Measurements from ENCODE around the gene PDZD4. TPM values are rescaled to one million over a fixed set of nuclear protein-coding genes. Genes with fewer than 3 reads are reported as not detected.

PDZD4 gene
- total and polyA plus RNA-seq, 2 experiments from 2014 or later, result 30.5 to 230 TPM

DNA sequence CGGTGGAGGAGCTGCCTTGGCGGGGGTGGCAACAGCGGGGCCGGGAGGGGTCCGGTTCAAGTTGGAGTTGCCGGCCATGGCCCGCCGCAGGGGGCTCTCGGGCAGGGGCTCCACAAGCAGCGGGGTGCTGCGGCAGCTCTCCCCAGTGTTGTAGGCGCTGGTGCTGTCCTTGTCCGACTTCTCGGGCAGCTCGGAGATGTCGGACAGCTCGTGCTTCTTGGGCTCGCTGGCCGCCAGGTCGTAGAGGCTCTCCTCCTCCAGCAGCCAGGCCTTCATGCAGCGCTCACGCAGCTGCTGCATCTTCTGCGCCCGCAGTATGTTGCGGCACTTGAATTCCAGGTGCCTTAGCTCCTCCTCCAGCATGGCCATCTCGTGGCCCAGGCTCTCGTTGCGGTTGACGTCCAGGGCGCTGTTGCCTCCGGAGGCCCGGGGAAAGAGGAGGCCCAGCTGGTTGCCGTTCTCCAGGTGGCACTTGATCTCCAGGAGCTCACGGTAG is 26.2 kb downstream of the PDZD4 start:
- H3K4me1 Mint-ChIP-seq, result peaks cover 12% of the 10 kb centered on the region; the same call in 2 of the 3 replicates
- Histone ChIP-seq H3K9me2 (ENCODE audit: insufficient read depth) (no peaks in the 10 kb centered on the region), H3K36me3 (ENCODE audit: insufficient read depth) (no peaks in the 10 kb centered on the region), H3K79me2 (replicated peaks; ENCODE audit: insufficient read depth) (peaks cover 11% of the 10 kb centered on the region), H4K20me1 (replicated peaks; ENCODE audit: insufficient read depth) (no peaks in the 10 kb centered on the region; the same call in 1 of the 2 replicates), H3K4me2 (no peak overlapping the region), H2AFZ (no peak overlapping the region), H3K27ac (ENCODE audit: low read depth) (no peak overlapping the region), H3K4me3 (no peak overlapping the region), H3K4me1 (ENCODE audit: insufficient read depth) (no peaks in the 10 kb centered on the region), H3K27me3 (ENCODE audit: insufficient read depth) (no peaks in the 10 kb centered on the region), H3F3A (replicated peaks; ENCODE audit: low read depth) (0 out of 2 replicates have a peak, but pooled peaks cover 2% of the 10 kb centered on the region)
- ATAC-seq (no peak), DNase-seq (ENCODE audit: low spot score) (no peak)
- no peaks in the 10 kb centered on the region for H3K9me3 Mint-ChIP-seq
- no peak overlapping the region for H3K4me3 Mint-ChIP-seq
- TF ChIP-seq EZH2 (IDR thresholded peaks at IDR 0.05; ENCODE audit: low read depth, unreplicated experiment) (no peak), REST (IDR thresholded peaks at IDR 0.05; ENCODE audit: unreplicated experiment) (no peak), STAT1 (IDR thresholded peaks at IDR 0.05; ENCODE audit: unreplicated experiment) (no peak), CREB1 (CRISPR knock-in tag; IDR thresholded peaks at IDR 0.05; ENCODE audit: low read depth) (no peak), ETS1 (IDR thresholded peaks at IDR 0.05) (no peak), ZNF114 (CRISPR knock-in tag; IDR thresholded peaks at IDR 0.05) (no peak), EZH2phosphoT487 (IDR thresholded peaks at IDR 0.05; ENCODE audit: unreplicated experiment) (no peak), NANOG (IDR thresholded peaks at IDR 0.05; ENCODE audit: borderline replicate concordance) (no peak), POLR2AphosphoS5 (IDR thresholded peaks at IDR 0.05; ENCODE audit: low read depth) (no peak), JUNB (IDR thresholded peaks at IDR 0.05; ENCODE audit: unreplicated experiment) (no peak), ZNF331 (CRISPR knock-in tag; IDR thresholded peaks at IDR 0.05; ENCODE audit: low read depth) (no peak)
- TF ChIP-seq, protein P1, sequence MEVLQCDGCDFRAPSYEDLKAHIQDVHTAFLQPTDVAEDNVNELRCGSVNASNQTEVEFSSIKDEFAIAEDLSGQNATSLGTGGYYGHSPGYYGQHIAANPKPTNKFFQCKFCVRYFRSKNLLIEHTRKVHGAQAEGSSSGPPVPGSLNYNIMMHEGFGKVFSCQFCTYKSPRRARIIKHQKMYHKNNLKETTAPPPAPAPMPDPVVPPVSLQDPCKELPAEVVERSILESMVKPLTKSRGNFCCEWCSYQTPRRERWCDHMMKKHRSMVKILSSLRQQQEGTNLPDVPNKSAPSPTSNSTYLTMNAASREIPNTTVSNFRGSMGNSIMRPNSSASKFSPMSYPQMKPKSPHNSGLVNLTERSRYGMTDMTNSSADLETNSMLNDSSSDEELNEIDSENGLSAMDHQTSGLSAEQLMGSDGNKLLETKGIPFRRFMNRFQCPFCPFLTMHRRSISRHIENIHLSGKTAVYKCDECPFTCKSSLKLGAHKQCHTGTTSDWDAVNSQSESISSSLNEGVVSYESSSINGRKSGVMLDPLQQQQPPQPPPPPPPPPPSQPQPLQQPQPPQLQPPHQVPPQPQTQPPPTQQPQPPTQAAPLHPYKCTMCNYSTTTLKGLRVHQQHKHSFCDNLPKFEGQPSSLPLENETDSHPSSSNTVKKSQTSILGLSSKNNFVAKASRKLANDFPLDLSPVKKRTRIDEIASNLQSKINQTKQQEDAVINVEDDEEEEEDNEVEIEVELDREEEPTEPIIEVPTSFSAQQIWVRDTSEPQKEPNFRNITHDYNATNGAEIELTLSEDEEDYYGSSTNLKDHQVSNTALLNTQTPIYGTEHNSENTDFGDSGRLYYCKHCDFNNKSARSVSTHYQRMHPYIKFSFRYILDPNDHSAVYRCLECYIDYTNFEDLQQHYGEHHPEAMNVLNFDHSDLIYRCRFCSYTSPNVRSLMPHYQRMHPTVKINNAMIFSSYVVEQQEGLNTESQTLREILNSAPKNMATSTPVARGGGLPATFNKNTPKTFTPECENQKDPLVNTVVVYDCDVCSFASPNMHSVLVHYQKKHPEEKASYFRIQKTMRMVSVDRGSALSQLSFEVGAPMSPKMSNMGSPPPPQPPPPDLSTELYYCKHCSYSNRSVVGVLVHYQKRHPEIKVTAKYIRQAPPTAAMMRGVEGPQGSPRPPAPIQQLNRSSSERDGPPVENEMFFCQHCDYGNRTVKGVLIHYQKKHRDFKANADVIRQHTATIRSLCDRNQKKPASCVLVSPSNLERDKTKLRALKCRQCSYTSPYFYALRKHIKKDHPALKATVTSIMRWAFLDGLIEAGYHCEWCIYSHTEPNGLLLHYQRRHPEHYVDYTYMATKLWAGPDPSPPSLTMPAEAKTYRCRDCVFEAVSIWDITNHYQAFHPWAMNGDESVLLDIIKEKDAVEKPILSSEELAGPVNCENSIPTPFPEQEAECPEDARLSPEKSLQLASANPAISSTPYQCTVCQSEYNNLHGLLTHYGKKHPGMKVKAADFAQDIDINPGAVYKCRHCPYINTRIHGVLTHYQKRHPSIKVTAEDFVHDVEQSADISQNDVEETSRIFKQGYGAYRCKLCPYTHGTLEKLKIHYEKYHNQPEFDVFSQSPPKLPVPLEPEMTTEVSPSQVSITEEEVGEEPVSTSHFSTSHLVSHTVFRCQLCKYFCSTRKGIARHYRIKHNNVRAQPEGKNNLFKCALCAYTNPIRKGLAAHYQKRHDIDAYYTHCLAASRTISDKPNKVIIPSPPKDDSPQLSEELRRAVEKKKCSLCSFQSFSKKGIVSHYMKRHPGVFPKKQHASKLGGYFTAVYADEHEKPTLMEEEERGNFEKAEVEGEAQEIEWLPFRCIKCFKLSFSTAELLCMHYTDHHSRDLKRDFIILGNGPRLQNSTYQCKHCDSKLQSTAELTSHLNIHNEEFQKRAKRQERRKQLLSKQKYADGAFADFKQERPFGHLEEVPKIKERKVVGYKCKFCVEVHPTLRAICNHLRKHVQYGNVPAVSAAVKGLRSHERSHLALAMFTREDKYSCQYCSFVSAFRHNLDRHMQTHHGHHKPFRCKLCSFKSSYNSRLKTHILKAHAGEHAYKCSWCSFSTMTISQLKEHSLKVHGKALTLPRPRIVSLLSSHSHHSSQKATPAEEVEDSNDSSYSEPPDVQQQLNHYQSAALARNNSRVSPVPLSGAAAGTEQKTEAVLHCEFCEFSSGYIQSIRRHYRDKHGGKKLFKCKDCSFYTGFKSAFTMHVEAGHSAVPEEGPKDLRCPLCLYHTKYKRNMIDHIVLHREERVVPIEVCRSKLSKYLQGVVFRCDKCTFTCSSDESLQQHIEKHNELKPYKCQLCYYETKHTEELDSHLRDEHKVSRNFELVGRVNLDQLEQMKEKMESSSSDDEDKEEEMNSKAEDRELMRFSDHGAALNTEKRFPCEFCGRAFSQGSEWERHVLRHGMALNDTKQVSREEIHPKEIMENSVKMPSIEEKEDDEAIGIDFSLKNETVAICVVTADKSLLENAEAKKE (CRISPR knock-in tag; IDR thresholded peaks at IDR 0.05), result no peak
- TF ChIP-seq, protein P2, sequence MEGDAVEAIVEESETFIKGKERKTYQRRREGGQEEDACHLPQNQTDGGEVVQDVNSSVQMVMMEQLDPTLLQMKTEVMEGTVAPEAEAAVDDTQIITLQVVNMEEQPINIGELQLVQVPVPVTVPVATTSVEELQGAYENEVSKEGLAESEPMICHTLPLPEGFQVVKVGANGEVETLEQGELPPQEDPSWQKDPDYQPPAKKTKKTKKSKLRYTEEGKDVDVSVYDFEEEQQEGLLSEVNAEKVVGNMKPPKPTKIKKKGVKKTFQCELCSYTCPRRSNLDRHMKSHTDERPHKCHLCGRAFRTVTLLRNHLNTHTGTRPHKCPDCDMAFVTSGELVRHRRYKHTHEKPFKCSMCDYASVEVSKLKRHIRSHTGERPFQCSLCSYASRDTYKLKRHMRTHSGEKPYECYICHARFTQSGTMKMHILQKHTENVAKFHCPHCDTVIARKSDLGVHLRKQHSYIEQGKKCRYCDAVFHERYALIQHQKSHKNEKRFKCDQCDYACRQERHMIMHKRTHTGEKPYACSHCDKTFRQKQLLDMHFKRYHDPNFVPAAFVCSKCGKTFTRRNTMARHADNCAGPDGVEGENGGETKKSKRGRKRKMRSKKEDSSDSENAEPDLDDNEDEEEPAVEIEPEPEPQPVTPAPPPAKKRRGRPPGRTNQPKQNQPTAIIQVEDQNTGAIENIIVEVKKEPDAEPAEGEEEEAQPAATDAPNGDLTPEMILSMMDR (conservative IDR thresholded peaks at IDR 0.05; ENCODE audit: low read depth in 2 of 2), result no peak
- peaks cover 22% of the 10 kb centered on the region for H3K36me3 Mint-ChIP-seq (ENCODE audit: low read depth)
- no peak overlapping the region for H3K27ac Mint-ChIP-seq
- H3K27me3 Mint-ChIP-seq (ENCODE audit: insufficient read depth, low read depth, poor library complexity), result peaks cover 14% of the 10 kb centered on the region

All from GM23338 (cell line).